Cardiac muscle cell (in vitro differentiated cells and primary cell): ENCODE results near the gene TMC6. TPM values are rescaled to one million over a fixed set of nuclear protein-coding genes. Genes with fewer than 3 reads are reported as not detected.

Experiments
- DNase-seq, 2 donors: peaks; one replicate each; pipeline versions ENCODE4 v3.0.0 to v3.0.0-alpha.2; 2010 to 2017; ENCODE audit warnings: low read depth in 1 of 2, low spot score in 1 of 2
- H3K27ac ChIP-seq: fragments of 200-600 bp; sonication (generic); 2 replicates; pipeline ENCODE4 v1.5.1; 2016
- H3K27me3 ChIP-seq: fragments of 200-600 bp; sonication (generic); 2 replicates; pipeline ENCODE4 v1.6.0; 2016; ENCODE audit warnings: control low read depth
- H3K36me3 ChIP-seq: fragments of 200-600 bp; sonication (generic); 2 replicates; pipeline ENCODE4 v1.5.1; 2016; ENCODE audit warnings: control low read depth
- H3K4me1 ChIP-seq: fragments of 200-600 bp; sonication (generic); 2 replicates; pipeline ENCODE4 v1.8.1; 2017; ENCODE audit warnings: low read depth, mild to moderate bottlenecking, mixed run types
- H3K4me3 ChIP-seq: fragments of 200-600 bp; sonication (generic); 2 replicates; pipeline ENCODE4 v1.5.1; 2016; ENCODE audit warnings: mild to moderate bottlenecking
- H3K9me3 ChIP-seq: fragments of 200-600 bp; sonication (generic); 2 replicates; pipeline ENCODE4 v1.5.1; 2017; ENCODE audit warnings: low read depth, mild to moderate bottlenecking, control low read depth
- polyA plus RNA-seq: library from polyadenylated mRNA; unstranded; fragments of >200 nt; fragmentation: Nextera tagmentation; extraction: Ambion mirVana; gene quantifications from 2 replicates; pipeline ENCODE4 v1.2.1, GENCODE V29; 2016
- total RNA-seq: library from RNA; depleted of rRNA; stranded (reverse); fragments of >200 nt; gene quantifications from 2 replicates; pipeline ENCODE4 v1.2.3, GENCODE V29; 2016
- TF ChIP-seq, protein P1 (sequence below): IDR thresholded peaks from 2 replicates; pipeline ENCODE4 v1.5.1; 2012; ENCODE audit warnings: low read depth, mild to moderate bottlenecking, low read length

The TMC6 gene
- total and polyA plus RNA-seq, 2 experiments from 2014 or later, result 85.4 to 144 TPM

DNA sequence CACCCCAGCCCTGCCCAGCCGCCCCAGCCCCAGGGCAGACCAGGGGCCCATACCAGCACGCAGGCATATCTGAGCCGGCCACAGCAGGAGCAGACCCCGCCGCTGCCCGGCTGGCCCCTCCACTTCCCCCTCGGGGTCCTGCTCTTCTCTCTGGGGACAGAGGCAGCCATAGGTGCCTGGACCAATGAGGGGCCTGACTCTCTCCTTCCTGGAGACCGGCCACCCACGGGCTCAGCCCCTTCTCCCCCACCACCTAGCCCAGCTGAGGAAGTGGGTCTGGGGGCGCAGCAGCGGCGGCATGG lies 3.8 kb downstream of the TMC6 start:
- peaks cover 14% of the 10 kb centered on the region for H3K4me1 ChIP-seq

DNA sequence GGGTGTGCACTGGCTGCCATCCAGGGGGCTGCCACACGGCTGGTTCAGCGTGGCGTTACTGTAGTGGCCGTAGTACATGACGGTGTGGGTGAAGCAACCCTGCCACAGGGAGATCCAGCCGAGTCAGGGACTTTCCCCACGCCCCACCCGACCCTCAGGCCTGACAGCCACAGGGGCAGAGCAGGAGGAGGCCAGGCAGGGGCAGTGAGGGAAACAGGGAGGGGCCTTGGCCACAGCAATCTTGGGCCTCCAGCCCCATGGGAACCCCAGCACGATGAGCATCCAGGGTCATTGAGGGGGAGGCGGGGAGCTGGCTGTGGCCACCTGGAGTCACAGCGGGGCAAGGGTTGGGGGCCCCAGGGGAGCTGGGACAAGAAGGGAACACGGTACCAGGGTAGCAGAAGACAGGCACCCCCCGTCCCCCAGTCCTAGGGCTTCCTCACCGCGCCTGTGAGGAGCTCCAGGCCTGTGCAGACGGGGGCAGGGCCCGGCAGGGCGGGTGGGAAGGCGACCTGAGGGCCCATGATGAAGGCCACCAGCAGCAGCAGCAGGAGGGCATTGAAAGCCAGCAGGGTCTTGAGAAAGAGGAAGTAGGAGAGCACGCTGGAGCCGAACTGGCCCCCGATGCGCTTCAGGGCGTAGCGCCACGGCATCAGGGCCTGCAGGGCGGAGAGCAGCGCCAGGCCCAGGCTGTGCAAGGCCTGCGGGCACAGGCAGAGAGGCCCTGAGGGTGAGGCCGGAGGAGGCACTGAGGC lies 4.3 kb downstream of the TMC6 start:
- DNase-seq, result no peak
- TF ChIP-seq, protein P1, sequence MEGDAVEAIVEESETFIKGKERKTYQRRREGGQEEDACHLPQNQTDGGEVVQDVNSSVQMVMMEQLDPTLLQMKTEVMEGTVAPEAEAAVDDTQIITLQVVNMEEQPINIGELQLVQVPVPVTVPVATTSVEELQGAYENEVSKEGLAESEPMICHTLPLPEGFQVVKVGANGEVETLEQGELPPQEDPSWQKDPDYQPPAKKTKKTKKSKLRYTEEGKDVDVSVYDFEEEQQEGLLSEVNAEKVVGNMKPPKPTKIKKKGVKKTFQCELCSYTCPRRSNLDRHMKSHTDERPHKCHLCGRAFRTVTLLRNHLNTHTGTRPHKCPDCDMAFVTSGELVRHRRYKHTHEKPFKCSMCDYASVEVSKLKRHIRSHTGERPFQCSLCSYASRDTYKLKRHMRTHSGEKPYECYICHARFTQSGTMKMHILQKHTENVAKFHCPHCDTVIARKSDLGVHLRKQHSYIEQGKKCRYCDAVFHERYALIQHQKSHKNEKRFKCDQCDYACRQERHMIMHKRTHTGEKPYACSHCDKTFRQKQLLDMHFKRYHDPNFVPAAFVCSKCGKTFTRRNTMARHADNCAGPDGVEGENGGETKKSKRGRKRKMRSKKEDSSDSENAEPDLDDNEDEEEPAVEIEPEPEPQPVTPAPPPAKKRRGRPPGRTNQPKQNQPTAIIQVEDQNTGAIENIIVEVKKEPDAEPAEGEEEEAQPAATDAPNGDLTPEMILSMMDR, result no peak
- H3K4me1 ChIP-seq, result peaks cover 14% of the 10 kb centered on the region
- H3K36me3 ChIP-seq, result peaks cover 19% of the 10 kb centered on the region
- no peaks in the 10 kb centered on the region for H3K9me3 ChIP-seq
- H3K27me3 ChIP-seq, result no peaks in the 10 kb centered on the region
- no peak overlapping the region for H3K4me3 ChIP-seq
- H3K27ac ChIP-seq, result no peak overlapping the region

More for the DNA sequence above, 3.8 kb downstream of the TMC6 start:
- no peaks in the 10 kb centered on the region for H3K27me3 ChIP-seq
- TF ChIP-seq, protein P1, result no peak
- peak overlapping the region; percentile 88 for H3K27ac ChIP-seq
- H3K36me3 ChIP-seq, result peaks cover 19% of the 10 kb centered on the region
- no peaks in the 10 kb centered on the region for H3K9me3 ChIP-seq
- no peak overlapping the region for H3K4me3 ChIP-seq
- no peak for DNase-seq

GRCh38 chr17:78123258-78123929 lies 5.2 kb downstream of the TMC6 start:
- Histone ChIP-seq H3K36me3 (peaks cover 19% of the 10 kb centered on the region), H3K27ac (no peak overlapping the region), H3K4me1 (peaks cover 14% of the 10 kb centered on the region), H3K27me3 (no peaks in the 10 kb centered on the region), H3K4me3 (no peak overlapping the region), H3K9me3 (no peaks in the 10 kb centered on the region)
- TF ChIP-seq, protein P1, result no peak
- DNase-seq, result no peak

DNA sequence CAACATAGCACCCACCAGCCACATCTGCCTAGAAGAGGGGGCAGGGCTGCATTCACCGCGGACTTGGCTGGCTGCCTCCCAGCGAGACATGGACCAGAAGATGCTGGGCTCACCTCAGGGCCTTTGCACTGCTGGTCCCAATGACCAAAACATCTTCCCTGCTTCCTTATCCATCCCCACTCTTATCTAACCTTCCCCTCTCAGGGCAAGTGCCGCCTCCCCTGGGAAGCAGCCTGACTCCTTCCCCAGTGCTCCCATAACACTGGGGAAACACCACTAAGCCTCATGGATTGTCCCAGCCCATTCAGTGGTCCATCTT lies 5.7 kb downstream of the TMC6 start:
- H3K4me3 ChIP-seq, result no peak overlapping the region
- no peak for DNase-seq
- H3K4me1 ChIP-seq, result peaks cover 14% of the 10 kb centered on the region
- TF ChIP-seq, protein P1, result no peak
- H3K36me3 ChIP-seq, result peaks cover 19% of the 10 kb centered on the region
- H3K27me3 ChIP-seq, result no peaks in the 10 kb centered on the region
- H3K9me3 ChIP-seq, result no peaks in the 10 kb centered on the region
- no peak overlapping the region for H3K27ac ChIP-seq

GRCh38 chr17:78122216-78122930 lies 6.2 kb downstream of the TMC6 start:
- H3K9me3 ChIP-seq, result no peaks in the 10 kb centered on the region
- peaks cover 19% of the 10 kb centered on the region for H3K36me3 ChIP-seq
- TF ChIP-seq, protein P1, result no peak
- peaks cover 14% of the 10 kb centered on the region for H3K4me1 ChIP-seq
- no peaks in the 10 kb centered on the region for H3K27me3 ChIP-seq
- no peak overlapping the region for H3K4me3 ChIP-seq
- DNase-seq, result no peak
- no peak overlapping the region for H3K27ac ChIP-seq
